Hypothalamus (tissue), 51 donors: ENCODE results near the gene BST2.

Experiments
- DNase-seq, 51 donors: peaks; one replicate each; lab custom pipeline; 2025; lab: John Stamatoyannopoulos, UW

BST2 gene, protein sequence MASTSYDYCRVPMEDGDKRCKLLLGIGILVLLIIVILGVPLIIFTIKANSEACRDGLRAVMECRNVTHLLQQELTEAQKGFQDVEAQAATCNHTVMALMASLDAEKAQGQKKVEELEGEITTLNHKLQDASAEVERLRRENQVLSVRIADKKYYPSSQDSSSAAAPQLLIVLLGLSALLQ

GRCh38 chr19:17405250-17406045, at the start of gene BST2:
BST2 (minus strand) TSS chr19:17405630; CDS start chr19:17405575, 55 bp downstream.
- peak in 22 of 51 donors; percentile 4 to 51 (median 25) for DNase-seq

GRCh38 chr19:17454576-17455071, 49.2 kb upstream of the BST2 start:
- no peak for DNase-seq

- DNase-seq, result no peak
Measured at GRCh38 chr19:17451820-17452219, 46.4 kb upstream of the BST2 start.

DNA sequence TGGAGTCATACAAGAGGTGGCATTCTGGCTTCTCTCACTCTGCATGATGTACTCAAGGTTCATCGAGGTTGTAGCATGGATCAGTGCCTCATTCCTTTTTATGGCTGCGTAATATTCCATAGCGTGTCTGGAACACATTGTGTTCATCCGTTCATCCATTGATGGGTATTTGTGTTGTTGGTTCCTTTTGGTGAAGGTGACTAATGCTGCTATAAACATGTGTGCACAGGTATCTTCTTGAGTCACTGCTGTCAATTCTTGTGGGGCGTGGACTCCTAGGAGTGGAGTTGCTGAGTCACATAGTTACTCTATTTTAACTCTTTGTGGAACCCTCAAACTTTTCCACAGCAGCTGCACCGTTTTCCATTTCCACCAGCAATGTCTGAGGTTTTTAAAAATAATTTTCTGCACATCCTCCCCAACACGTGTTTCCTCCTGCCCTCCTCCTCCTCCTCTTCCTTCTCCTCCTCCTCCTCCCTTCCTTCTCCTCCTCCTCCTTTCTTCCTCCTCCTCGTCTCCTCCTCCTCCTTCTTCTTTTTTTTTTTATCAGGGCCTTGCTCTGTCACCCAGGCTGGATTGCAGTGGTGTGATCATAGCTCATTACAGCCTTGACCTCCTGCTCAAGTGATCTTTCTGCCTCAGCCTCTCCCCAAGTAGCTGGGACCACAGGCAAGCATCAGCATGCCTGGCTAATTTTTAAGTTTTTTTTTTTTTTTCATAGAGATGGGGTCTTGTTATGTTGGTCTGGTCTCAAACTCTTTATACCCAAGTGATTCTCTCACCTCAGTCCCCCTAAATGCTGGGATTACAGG, 45.0 kb upstream of the BST2 start:
- no peak for DNase-seq

GRCh38 chr19:17448131-17448967, 42.9 kb upstream of the BST2 start, which contains the start of gene TMEM221:
TMEM221 (minus strand) TSS chr19:17448668; CDS start chr19:17448462, 206 bp downstream.
- DNase-seq, result peak in 12 of 51 donors; percentile 7 to 37 (median 15)

DNA sequence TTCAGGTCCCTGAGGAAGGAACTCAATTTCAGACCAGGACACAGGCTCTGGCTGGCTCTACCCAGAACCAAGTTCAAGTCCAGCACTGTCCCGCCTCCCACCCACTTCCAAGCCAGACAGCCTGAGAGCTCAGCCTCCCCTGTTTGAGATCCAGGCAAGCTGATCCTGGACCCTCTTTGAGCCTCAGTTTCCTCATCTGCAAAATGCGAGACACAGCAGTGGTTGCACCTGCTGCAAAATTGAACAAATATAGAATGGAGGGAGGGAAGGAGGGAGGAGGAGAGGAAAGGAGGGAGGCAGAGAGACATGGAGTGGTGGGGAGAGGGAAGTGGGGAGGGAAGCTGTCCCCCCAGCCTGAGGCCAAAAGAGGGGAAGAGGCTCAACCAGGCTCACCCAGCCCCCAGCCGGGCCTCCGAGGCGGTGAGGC, 42.3 kb upstream of the BST2 start:
- DNase-seq, result no peak

DNA sequence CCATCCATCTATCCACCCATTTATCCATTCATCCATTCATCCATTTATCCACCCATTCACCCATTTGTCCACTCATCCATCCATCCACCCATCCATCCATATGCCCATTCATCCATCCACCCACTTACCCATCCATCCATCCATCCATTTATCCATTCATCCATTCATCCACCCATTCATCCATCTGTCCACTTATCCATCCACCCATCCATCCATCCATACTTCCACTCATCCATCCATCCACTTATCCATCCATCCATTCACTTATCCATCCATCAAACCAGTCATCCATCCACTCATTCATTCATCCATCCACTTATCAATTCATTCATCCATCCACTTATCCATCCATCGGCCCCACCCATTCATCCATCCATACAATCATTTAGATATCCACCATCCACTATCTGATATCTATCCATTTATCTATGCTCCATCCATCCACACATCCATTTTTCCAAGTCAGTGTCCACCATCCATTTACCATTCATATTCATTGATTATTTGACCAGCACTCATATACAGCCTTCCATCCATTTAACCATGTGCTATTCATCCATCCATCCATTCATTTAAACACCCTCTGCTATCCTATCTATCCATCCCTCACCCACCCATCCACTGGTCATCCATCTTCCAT, 40.2 kb upstream of the BST2 start:
- no peak for DNase-seq

GRCh38 chr19:17441241-17442021, 36.0 kb upstream of the BST2 start:
- no peak for DNase-seq

- DNase-seq, result no peak
Measured at GRCh38 chr19:17436874-17437267, 31.4 kb upstream of the BST2 start.

DNA sequence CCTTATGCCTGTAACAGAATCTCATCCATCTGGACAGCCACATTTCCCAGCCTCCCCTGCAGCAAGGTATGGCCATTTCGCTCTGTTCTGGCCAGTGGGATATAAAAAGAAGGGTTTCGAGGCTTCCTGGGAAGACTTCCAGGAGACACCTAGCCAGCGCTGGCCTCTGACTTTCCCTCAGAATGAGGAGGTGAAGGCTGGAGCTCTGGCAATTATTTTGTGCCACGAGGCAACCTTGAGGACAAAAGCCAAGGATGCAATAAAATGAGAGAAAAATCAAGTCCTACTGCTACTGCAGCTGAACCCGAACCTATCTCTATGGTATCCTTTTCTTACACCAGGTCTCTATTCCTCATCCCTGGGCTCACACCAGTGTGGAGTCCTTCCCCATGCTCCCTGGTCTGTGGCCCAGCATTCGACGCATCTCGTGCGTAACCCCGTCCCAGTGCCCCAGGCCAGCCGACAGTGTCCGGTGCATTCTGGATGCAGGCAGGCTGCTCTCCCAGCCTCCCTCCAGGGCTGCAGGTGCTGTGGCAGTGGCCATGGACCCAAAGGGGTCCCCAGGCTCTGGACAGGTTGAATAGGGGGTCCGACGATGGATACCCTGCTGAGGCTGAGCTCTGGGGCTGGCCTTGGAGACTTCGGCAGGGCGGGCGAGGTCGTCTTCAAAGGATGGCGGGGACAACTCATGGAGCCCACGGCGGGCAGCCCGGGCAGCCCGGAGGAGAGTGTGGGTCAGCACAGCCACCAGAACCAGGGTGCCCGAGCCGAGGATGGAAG, 30.9 kb upstream of the BST2 start:
- no peak for DNase-seq

- no peak for DNase-seq
Measured at GRCh38 chr19:17435218-17435617, 29.8 kb upstream of the BST2 start.

- DNase-seq, result no peak
Measured at GRCh38 chr19:17431417-17431816, 26.0 kb upstream of the BST2 start.

GRCh38 chr19:17429641-17430113, 24.2 kb upstream of the BST2 start:
- no peak for DNase-seq

- DNase-seq, result peak in 29 of 51 donors; percentile 4 to 51 (median 27)
Measured at GRCh38 chr19:17424743-17425365, 19.4 kb upstream of the BST2 start.

DNA sequence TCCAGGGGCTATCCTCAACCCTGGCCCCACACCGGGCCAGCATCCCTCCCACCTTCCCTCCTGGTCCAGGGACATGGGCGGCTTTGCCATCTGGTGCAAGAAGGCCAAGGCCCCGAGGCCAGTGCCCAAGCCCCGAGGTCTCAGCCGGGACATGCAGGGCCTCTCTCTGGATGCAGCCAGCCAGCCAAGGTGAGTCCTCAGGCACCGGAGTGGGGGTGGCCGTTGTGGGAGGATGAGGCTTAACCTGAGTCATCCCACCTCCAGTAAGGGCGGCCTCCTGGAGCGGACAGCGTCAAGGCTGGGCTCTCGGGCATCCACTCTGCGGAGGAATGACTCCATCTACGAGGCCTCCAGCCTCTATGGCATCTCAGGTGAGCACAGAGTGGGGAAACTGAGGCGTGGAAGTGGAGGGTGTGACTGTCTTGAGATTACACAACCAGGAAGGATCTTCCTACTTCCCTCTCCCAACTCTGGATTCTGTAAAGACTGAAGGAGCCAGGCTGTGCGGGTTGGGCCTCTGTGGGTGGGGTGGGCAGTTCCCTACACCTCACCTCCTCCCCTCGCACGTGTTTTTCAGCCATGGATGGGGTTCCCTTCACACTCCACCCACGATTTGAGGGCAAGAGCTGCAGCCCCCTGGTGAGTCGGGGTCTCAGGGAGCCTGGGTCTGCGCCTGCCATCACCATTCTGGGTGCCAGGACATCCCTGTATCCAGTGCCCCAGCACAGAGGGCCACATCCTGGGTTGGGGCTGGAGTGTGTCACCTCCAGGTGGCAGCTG, 18.2 kb upstream of the BST2 start:
- no peak for DNase-seq

GRCh38 chr19:17421942-17422341, 16.5 kb upstream of the BST2 start:
- no peak for DNase-seq
